T47D (cell line): Measurements from ENCODE around the gene EID2.

Experiments used
- DNase-seq, 2 experiments: peaks; one replicate each; pipeline versions ENCODE4 v3.0.0 to v3.0.0-alpha.2; 2011 to 2012; ENCODE audit warnings: low read depth in 1 of 2, low spot score in 1 of 2
- JUND ChIP-seq: IDR thresholded peaks from 2 replicates; pipeline ENCODE4 v1.6.1; 2012; ENCODE audit warnings: low read depth
- in situ Hi-C: cut with HindIII; loops from 2 replicates; pipeline ENCODE4 v1.10.0; 2016; ENCODE audit warnings: low sequenced_read_pairs, low pct_unique_long_range_greater_than_20kb

EID2 gene

GRCh38 chr19:39507715-39508364 is 32.1 kb downstream of the EID2 start:
- in situ Hi-C loops, result no loop called here
- no peak for TF ChIP-seq JUND
- DNase-seq, result no peak

GRCh38 chr19:39506944-39507714 is 32.8 kb downstream of the EID2 start:
- no peak for DNase-seq
- in situ Hi-C loops, result no loop called here
- TF ChIP-seq JUND, result no peak

- DNase-seq, result no peak
- in situ Hi-C loops, result no loop called here
- no peak for TF ChIP-seq JUND
Measured at GRCh38 chr19:39506598-39506943, 33.4 kb downstream of the EID2 start.

GRCh38 chr19:39502640-39503417 is 37.1 kb downstream of the EID2 start:
- no peak for TF ChIP-seq JUND
- in situ Hi-C loops, result no loop called here
- no peak for DNase-seq

- no peak for DNase-seq
- no peak for TF ChIP-seq JUND
- in situ Hi-C loops, result no loop called here
Measured at GRCh38 chr19:39501340-39501739, 38.6 kb downstream of the EID2 start.

- no peak for DNase-seq
- in situ Hi-C loops, result no loop called here
- TF ChIP-seq JUND, result no peak
Measured at GRCh38 chr19:39500543-39500942, 39.4 kb downstream of the EID2 start.

GRCh38 chr19:39499932-39500331 is 40.0 kb downstream of the EID2 start:
- in situ Hi-C loops, result no loop called here
- DNase-seq, result no peak
- TF ChIP-seq JUND, result no peak

GRCh38 chr19:39498798-39499642 is 40.9 kb downstream of the EID2 start, which contains the start of gene DLL3:
Gene DLL3 (plus strand): TSS chr19:39498947. CDS start chr19:39498975, 28 bp downstream.
- no peak for TF ChIP-seq JUND
- in situ Hi-C loops, result no loop called here
- DNase-seq, result no peak

- in situ Hi-C loops, result no loop called here
- peak in 1 of 2 experiments; percentile 46 for DNase-seq
- no peak for TF ChIP-seq JUND
Measured at GRCh38 chr19:39497996-39498797, 41.8 kb downstream of the EID2 start.

GRCh38 chr19:39497701-39497995 is 42.3 kb downstream of the EID2 start:
- in situ Hi-C loops, result no loop called here
- DNase-seq, result no peak
- TF ChIP-seq JUND, result no peak

GRCh38 chr19:39496063-39496462 is 43.9 kb downstream of the EID2 start:
- in situ Hi-C loops, result no loop called here
- DNase-seq, result no peak
- no peak for TF ChIP-seq JUND

GRCh38 chr19:39494661-39495060 is 45.3 kb downstream of the EID2 start:
- in situ Hi-C loops, result no loop called here
- DNase-seq, result no peak
- TF ChIP-seq JUND, result no peak
